ENCODE measurements around the gene PIP4K2B.
"Not testable (repeated sequence)": the region's sequence is repeated elsewhere in the genome, so short reads cannot be mapped to it uniquely, and the experiment has no call there.

The PIP4K2B gene

GRCh38 chr17:38730526-38731379 is 68.6 kb downstream of the PIP4K2B start:
- in situ Hi-C loops (cut with HindIII; ENCODE audit: low sequenced_read_pairs) = no loop called here

GRCh38 chr17:38729886-38730525 is 69.3 kb downstream of the PIP4K2B start, which contains the start of gene CISD3:
TSS of gene CISD3 (plus strand) at chr17:38730341. CDS start at chr17:38730359, 18 bp downstream.
- in situ Hi-C loops (cut with HindIII; ENCODE audit: low sequenced_read_pairs) = no loop called here

- in situ Hi-C loops (cut with HindIII; ENCODE audit: low sequenced_read_pairs) = no loop called here
Measured at GRCh38 chr17:38729368-38729885, 69.9 kb downstream of the PIP4K2B start.

- in situ Hi-C loops (cut with HindIII; ENCODE audit: low sequenced_read_pairs) = no loop called here
Measured at GRCh38 chr17:38728290-38728831, 71.0 kb downstream of the PIP4K2B start.

GRCh38 chr17:38727736-38728135 is 71.6 kb downstream of the PIP4K2B start:
- in situ Hi-C loops (cut with HindIII; ENCODE audit: low sequenced_read_pairs) = no loop called here

- in situ Hi-C loops (cut with HindIII; ENCODE audit: low sequenced_read_pairs) = not testable (repeated sequence)
Measured at GRCh38 chr17:38726145-38726544, 73.2 kb downstream of the PIP4K2B start.

GRCh38 chr17:38725066-38725465 is 74.3 kb downstream of the PIP4K2B start:
- in situ Hi-C loops (cut with HindIII; ENCODE audit: low sequenced_read_pairs) = no loop called here

- in situ Hi-C loops (cut with HindIII; ENCODE audit: low sequenced_read_pairs) = no loop called here
Measured at GRCh38 chr17:38724337-38724988, 74.9 kb downstream of the PIP4K2B start.

- in situ Hi-C loops (cut with HindIII; ENCODE audit: low sequenced_read_pairs) = no loop called here
Measured at GRCh38 chr17:38721802-38722201, 77.6 kb downstream of the PIP4K2B start.

GRCh38 chr17:38720941-38721340 is 78.4 kb downstream of the PIP4K2B start:
- in situ Hi-C loops (cut with HindIII; ENCODE audit: low sequenced_read_pairs) = no loop called here

- in situ Hi-C loops (cut with HindIII; ENCODE audit: low sequenced_read_pairs) = no loop called here
Measured at GRCh38 chr17:38719943-38720641, 79.3 kb downstream of the PIP4K2B start.

GRCh38 chr17:38719289-38719942 is 79.9 kb downstream of the PIP4K2B start:
- in situ Hi-C loops (cut with HindIII; ENCODE audit: low sequenced_read_pairs) = no loop called here

- in situ Hi-C loops (cut with HindIII; ENCODE audit: low sequenced_read_pairs) = no loop called here
Measured at GRCh38 chr17:38717139-38717745, 82.1 kb downstream of the PIP4K2B start.

- in situ Hi-C loops (cut with HindIII; ENCODE audit: low sequenced_read_pairs) = no loop called here
Measured at GRCh38 chr17:38716368-38717005, 82.9 kb downstream of the PIP4K2B start.

Measured in endothelial cell of hepatic sinusoid (primary cell).